GM12874 (cell line): ENCODE measurements around the gene PIBF1.

ENCODE experiments used
- CTCF ChIP-seq: IDR thresholded peaks from 2 replicates; pipeline ENCODE4 v1.5.1; 2011; ENCODE audit warnings: low read depth, mild to moderate bottlenecking, control low read depth, low read length, moderate library complexity; ENCODE audit not compliant: insufficient read depth

The PIBF1 gene

GRCh38 chr13:73045031-73045430 lies 263.1 kb downstream of the PIBF1 start:
- TF ChIP-seq CTCF: no peak

DNA sequence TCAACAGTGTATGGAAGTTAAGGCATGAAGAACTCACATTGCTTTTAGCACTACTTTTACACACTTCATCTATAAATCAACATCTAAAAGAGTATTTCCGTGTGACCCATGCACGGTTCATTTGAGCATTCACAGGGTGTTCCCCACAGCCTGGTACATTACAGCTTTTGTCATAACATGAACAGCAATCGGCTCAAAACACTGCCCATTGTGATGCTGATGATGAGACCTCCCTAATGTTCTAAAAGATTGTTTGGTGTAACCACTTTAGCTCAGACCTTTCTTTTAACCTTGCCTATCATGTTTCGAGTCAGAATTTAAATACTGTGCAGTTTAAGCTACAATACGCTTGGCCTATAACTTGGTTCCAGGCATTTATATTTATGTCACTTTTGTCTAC lies 272.8 kb downstream of the PIBF1 start:
- no peak for TF ChIP-seq CTCF

DNA sequence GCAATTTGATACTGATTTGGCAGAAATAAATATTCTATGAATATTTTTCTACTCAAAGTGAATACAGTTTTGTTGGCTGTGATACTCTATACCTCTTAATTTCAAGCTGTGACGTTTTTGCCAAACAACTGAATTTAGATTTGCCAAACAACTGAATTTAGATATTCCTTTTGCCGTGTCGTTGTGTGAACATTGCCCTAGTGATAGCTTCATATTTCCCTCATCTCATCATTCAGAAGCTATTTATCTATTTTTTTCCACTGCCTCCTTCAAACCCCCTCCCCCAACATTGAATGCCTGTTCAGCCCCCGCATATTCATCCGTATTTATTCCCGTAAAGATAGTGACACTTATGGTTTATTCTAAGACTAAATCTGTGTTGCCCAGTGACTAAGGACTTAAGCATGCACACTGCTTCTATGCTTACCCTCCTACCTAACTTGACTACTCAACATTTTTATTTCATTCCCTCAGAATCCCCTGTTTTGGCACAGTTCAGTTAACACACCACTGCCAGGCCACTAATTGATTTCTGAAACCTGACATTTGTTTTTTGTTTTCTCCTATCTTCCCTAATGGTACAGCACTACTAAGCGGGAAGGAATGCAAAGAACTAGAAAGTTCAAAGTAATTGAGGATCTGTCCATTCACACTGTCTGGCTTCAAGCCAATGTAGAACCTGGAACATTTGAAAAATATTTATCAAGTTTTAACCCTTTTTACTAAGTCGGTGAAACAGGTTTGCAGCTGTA lies 274.1 kb downstream of the PIBF1 start:
- TF ChIP-seq CTCF: no peak

- no peak for TF ChIP-seq CTCF
Observed at GRCh38 chr13:73056565-73056962, 274.6 kb downstream of the PIBF1 start.

GRCh38 chr13:73057284-73058063 lies 275.5 kb downstream of the PIBF1 start:
- no peak for TF ChIP-seq CTCF

DNA sequence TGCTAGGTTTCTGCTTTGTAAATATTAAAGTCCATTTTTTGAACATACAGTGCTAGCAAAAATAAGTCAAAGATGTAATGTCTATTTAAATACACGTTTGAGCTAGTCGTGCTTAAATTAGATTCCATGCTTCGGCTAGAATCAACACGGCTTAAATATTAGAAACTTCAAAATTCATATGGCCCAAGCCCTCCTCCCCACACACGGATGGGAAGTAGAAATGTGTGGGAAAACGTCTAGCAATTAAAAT lies 276.1 kb downstream of the PIBF1 start:
- TF ChIP-seq CTCF: no peak

- TF ChIP-seq CTCF: no peak
Observed at GRCh38 chr13:73058432-73058735, 276.5 kb downstream of the PIBF1 start.
